PC-9 (cell line): Measurements from ENCODE around the gene PDGFD. TPM values are rescaled to one million over a fixed set of nuclear protein-coding genes. Genes with fewer than 3 reads are reported as not detected.

Experiments
- BruUV-seq: library from RNA; stranded (reverse); fragments of 400-500 nt; replicated peaks from 2 replicates; lab custom pipeline; 2021; lab: Mats Ljungman, UMichigan
- CTCF ChIA-PET: fragments of 300-600 bp; sonication (Branson Sonifier 250); formaldehyde crosslinking; loops from one replicate; lab custom pipeline; 2022; ENCODE audit warnings: antibody characterized with exemption; lab: Charles Lee
- POLR2A ChIA-PET: fragments of 300-600 bp; sonication (Branson Sonifier 250); formaldehyde crosslinking; loops from one replicate; lab custom pipeline; 2022; ENCODE audit warnings: antibody characterized with exemption; ENCODE audit not compliant: unreplicated experiment; lab: Charles Lee
- DNase-seq, 2 experiments: peaks; one replicate each; pipeline versions ENCODE4 v3.0.0 to v3.0.0-alpha.2; 2015 to 2022; ENCODE audit warnings: mixed read lengths in 1 of 2
- H2AFZ ChIP-seq: fragments of 200-600 bp; sonication (generic); 2 replicates; pipeline ENCODE4 v1.8.1; 2017; ENCODE audit warnings: antibody characterized with exemption
- H3F3A ChIP-seq: fragments of 200-600 bp; sonication (generic); 2 replicates; pipeline ENCODE4 v1.8.1; 2017; ENCODE audit warnings: antibody characterized with exemption, mild to moderate bottlenecking, low read depth; ENCODE audit not compliant: insufficient read depth
- H3K27ac ChIP-seq: fragments of 200-600 bp; sonication (generic); 2 replicates; pipeline ENCODE4 v1.6.1; 2016; ENCODE audit warnings: mixed run types
- H3K27me3 ChIP-seq: fragments of 200-600 bp; sonication (generic); 2 replicates; pipeline ENCODE4 v1.6.1; 2016; ENCODE audit warnings: low read depth, mixed run types; ENCODE audit not compliant: insufficient read depth
- H3K36me3 ChIP-seq: fragments of 200-600 bp; sonication (generic); 2 replicates; pipeline ENCODE4 v1.6.1; 2016; ENCODE audit warnings: low read depth, mixed run types
- H3K4me1 ChIP-seq: fragments of 200-600 bp; sonication (generic); replicated peaks from 2 replicates; pipeline ENCODE4 v1.6.1; 2016; ENCODE audit warnings: mixed run types; ENCODE audit not compliant: insufficient read depth
- H3K4me2 ChIP-seq: fragments of 200-600 bp; sonication (generic); 2 replicates; pipeline ENCODE4 v1.6.1; 2017; ENCODE audit warnings: mixed run types
- H3K4me3 ChIP-seq: fragments of 200-600 bp; sonication (generic); 2 replicates; pipeline ENCODE4 v1.6.1; 2016; ENCODE audit warnings: mixed run types
- H3K79me2 ChIP-seq: fragments of 200-600 bp; sonication (generic); 2 replicates; pipeline ENCODE4 v1.6.1; 2017; ENCODE audit warnings: low read depth, mixed run types
- H3K9me2 ChIP-seq: fragments of 200-600 bp; sonication (generic); 2 replicates; pipeline ENCODE4 v1.8.1; 2017; ENCODE audit warnings: mild to moderate bottlenecking; ENCODE audit not compliant: insufficient read depth
- H3K9me3 ChIP-seq: fragments of 200-600 bp; sonication (generic); 2 replicates; pipeline ENCODE4 v1.8.1; 2016; ENCODE audit warnings: low read depth; ENCODE audit not compliant: insufficient read depth
- H4K20me1 ChIP-seq: fragments of 200-600 bp; sonication (generic); 2 replicates; pipeline ENCODE4 v1.8.1; 2017; ENCODE audit not compliant: insufficient read depth
- CTCF ChIP-seq: fragments of 200-600 bp; sonication (generic); conservative IDR thresholded peaks from 2 replicates; pipeline ENCODE4 v1.6.1; 2017; ENCODE audit warnings: mixed run types, antibody characterized with exemption, mild to moderate bottlenecking, moderate library complexity
- EZH2 ChIP-seq: fragments of 200-600 bp; sonication (generic); IDR thresholded peaks from 2 replicates; pipeline ENCODE4 v1.8.0; 2017; ENCODE audit warnings: antibody characterized with exemption, low read depth
- intact Hi-C: fragments of 100-400 bp; cut with micrococcal nuclease; formaldehyde crosslinking; loops from one replicate; pipeline ENCODE4 v1.10.0; 2022; ENCODE audit not compliant: unreplicated experiment
- total RNA-seq: library from RNA; stranded (reverse); gene quantifications from 2 replicates; pipeline ENCODE4 v1.2.3, GENCODE V29; 2021

Gene PDGFD
- total RNA-seq, 1 experiment from 2014 or later: 6.1 TPM

- TF ChIP-seq CTCF (no peak), EZH2 (no peak)
- Histone ChIP-seq H3K9me3 (no peaks in the 10 kb centered on the region), H3K4me2 (no peak overlapping the region), H3K4me1 (no peaks in the 10 kb centered on the region), H3K36me3 (no peaks in the 10 kb centered on the region), H2AFZ (no peak overlapping the region), H3K27ac (no peak overlapping the region), H3F3A (no peaks in the 10 kb centered on the region), H3K27me3 (no peaks in the 10 kb centered on the region), H3K79me2 (no peaks in the 10 kb centered on the region), H3K9me2 (no peaks in the 10 kb centered on the region), H3K4me3 (no peak overlapping the region), H4K20me1 (no peaks in the 10 kb centered on the region)
- no TSS peak for BruUV-seq
- CTCF ChIA-PET: no interaction called here
- DNase-seq: no peak
- POLR2A ChIA-PET: no interaction called here
- intact Hi-C loops: no loop called here
These were observed 260.2 kb downstream of the PDGFD start for GRCh38 chr11:103903621-103904323.

- no TSS peak for BruUV-seq
- Histone ChIP-seq H3K79me2 (no peaks in the 10 kb centered on the region), H3K9me2 (no peaks in the 10 kb centered on the region), H3K4me3 (no peak overlapping the region), H3F3A (no peaks in the 10 kb centered on the region), H3K4me2 (no peak overlapping the region), H2AFZ (no peak overlapping the region), H4K20me1 (no peaks in the 10 kb centered on the region), H3K9me3 (no peaks in the 10 kb centered on the region), H3K27ac (no peak overlapping the region), H3K27me3 (no peaks in the 10 kb centered on the region), H3K4me1 (no peaks in the 10 kb centered on the region), H3K36me3 (no peaks in the 10 kb centered on the region)
- DNase-seq: no peak
- ChIA-PET CTCF (no interaction called here), POLR2A (no interaction called here)
- TF ChIP-seq EZH2: no peak
- no peak for TF ChIP-seq CTCF
- intact Hi-C loops: no loop called here
These were observed 261.0 kb downstream of the PDGFD start for GRCh38 chr11:103902994-103903393.

- H3K4me1 ChIP-seq: no peaks in the 10 kb centered on the region
- H3K27me3 ChIP-seq: no peaks in the 10 kb centered on the region
- no peak for DNase-seq
- BruUV-seq: no TSS peak
- TF ChIP-seq CTCF: no peak
- H3K9me2 ChIP-seq: no peaks in the 10 kb centered on the region
- no peaks in the 10 kb centered on the region for H3K36me3 ChIP-seq
- intact Hi-C loops: no loop called here
- no peaks in the 10 kb centered on the region for H3K79me2 ChIP-seq
- POLR2A ChIA-PET: no interaction called here
- H3K9me3 ChIP-seq: no peaks in the 10 kb centered on the region
- CTCF ChIA-PET: no interaction called here
- H3K27ac ChIP-seq: no peak overlapping the region
- no peaks in the 10 kb centered on the region for H3F3A ChIP-seq
- H2AFZ ChIP-seq: no peak overlapping the region
- H4K20me1 ChIP-seq: no peaks in the 10 kb centered on the region
- no peak overlapping the region for H3K4me2 ChIP-seq
- H3K4me3 ChIP-seq: no peak overlapping the region
These were observed 262.3 kb downstream of the PDGFD start for GRCh38 chr11:103901656-103902055.
